ENCODE measurements around the gene CMC1.

CMC1 gene

DNA sequence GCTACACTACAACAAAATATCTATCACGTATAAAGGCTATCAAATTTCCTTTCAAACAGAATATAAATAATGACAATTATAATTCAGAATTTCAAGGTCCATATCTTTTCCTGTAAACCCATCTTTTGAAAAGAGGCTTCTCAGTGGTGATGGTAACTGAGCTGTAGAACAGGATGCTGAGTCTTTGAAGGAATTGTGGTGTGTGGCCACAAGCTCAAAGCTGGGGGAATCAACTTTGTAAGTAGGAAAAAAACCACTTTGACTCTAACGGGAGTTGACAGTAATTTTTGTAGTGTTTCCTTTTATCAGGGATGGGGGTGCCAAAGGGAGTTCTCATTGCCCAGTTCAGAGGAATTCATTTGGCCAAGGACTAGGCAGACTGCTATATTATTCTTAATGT, 93.8 kb downstream of the CMC1 start:
- Histone ChIP-seq H3K27me3 (ENCODE audit: insufficient read depth, low read length) (no peaks in the 10 kb centered on the region), H3K9me2 (ENCODE audit: low read depth, low read length) (no peaks in the 10 kb centered on the region), H3K4me3 (ENCODE audit: low read depth, low read length, poor library complexity, severe bottlenecking) (no peak overlapping the region), H3F3A (ENCODE audit: insufficient read depth, low read length) (no peaks in the 10 kb centered on the region), H3K4me1 (ENCODE audit: insufficient read depth, low read length, severe bottlenecking) (no peaks in the 10 kb centered on the region), H3K27ac (ENCODE audit: low read depth, low read length, poor library complexity, severe bottlenecking) (no peak overlapping the region), H3K9ac (ENCODE audit: low read length) (no peak overlapping the region), H3K36me3 (ENCODE audit: insufficient read depth, low read length) (peaks cover 16% of the 10 kb centered on the region; the same call in 1 of the 2 replicates), H2AFZ (ENCODE audit: low read length) (no peak overlapping the region), H3K9me3 (ENCODE audit: low read length) (no peaks in the 10 kb centered on the region), H3K79me2 (ENCODE audit: insufficient read depth, low read length) (no peaks in the 10 kb centered on the region), H4K20me1 (ENCODE audit: insufficient read depth, low read length) (no peaks in the 10 kb centered on the region), H3K4me2 (ENCODE audit: low read length) (no peak overlapping the region)
- TF ChIP-seq, protein P1, sequence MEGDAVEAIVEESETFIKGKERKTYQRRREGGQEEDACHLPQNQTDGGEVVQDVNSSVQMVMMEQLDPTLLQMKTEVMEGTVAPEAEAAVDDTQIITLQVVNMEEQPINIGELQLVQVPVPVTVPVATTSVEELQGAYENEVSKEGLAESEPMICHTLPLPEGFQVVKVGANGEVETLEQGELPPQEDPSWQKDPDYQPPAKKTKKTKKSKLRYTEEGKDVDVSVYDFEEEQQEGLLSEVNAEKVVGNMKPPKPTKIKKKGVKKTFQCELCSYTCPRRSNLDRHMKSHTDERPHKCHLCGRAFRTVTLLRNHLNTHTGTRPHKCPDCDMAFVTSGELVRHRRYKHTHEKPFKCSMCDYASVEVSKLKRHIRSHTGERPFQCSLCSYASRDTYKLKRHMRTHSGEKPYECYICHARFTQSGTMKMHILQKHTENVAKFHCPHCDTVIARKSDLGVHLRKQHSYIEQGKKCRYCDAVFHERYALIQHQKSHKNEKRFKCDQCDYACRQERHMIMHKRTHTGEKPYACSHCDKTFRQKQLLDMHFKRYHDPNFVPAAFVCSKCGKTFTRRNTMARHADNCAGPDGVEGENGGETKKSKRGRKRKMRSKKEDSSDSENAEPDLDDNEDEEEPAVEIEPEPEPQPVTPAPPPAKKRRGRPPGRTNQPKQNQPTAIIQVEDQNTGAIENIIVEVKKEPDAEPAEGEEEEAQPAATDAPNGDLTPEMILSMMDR (IDR thresholded peaks at IDR 0.05; ENCODE audit: low read length) = no peak
- no peak for TF ChIP-seq EZH2 (IDR thresholded peaks at IDR 0.05; ENCODE audit: borderline replicate concordance, low read length)

GRCh38 chr3:28337230-28337629, 95.8 kb downstream of the CMC1 start:
- Histone ChIP-seq H3K27me3 (ENCODE audit: insufficient read depth, low read length) (no peaks in the 10 kb centered on the region), H3K79me2 (ENCODE audit: insufficient read depth, low read length) (0 out of 2 replicates have a peak, but pooled peaks cover under 1% of the 10 kb centered on the region), H3K4me1 (ENCODE audit: insufficient read depth, low read length, severe bottlenecking) (no peaks in the 10 kb centered on the region), H3K4me2 (ENCODE audit: low read length) (no peak overlapping the region), H3K4me3 (ENCODE audit: low read depth, low read length, poor library complexity, severe bottlenecking) (no peak overlapping the region), H3F3A (ENCODE audit: insufficient read depth, low read length) (no peaks in the 10 kb centered on the region), H3K9me3 (ENCODE audit: low read length) (no peaks in the 10 kb centered on the region), H3K9ac (ENCODE audit: low read length) (no peak overlapping the region), H2AFZ (ENCODE audit: low read length) (no peak overlapping the region), H3K36me3 (ENCODE audit: insufficient read depth, low read length) (peaks cover 18% of the 10 kb centered on the region; the same call in 1 of the 2 replicates), H3K9me2 (ENCODE audit: low read depth, low read length) (no peaks in the 10 kb centered on the region), H4K20me1 (ENCODE audit: insufficient read depth, low read length) (no peaks in the 10 kb centered on the region), H3K27ac (ENCODE audit: low read depth, low read length, poor library complexity, severe bottlenecking) (no peak overlapping the region)
- no peak for TF ChIP-seq EZH2 (IDR thresholded peaks at IDR 0.05; ENCODE audit: borderline replicate concordance, low read length)
- TF ChIP-seq, protein P1 (IDR thresholded peaks at IDR 0.05; ENCODE audit: low read length) = no peak

DNA sequence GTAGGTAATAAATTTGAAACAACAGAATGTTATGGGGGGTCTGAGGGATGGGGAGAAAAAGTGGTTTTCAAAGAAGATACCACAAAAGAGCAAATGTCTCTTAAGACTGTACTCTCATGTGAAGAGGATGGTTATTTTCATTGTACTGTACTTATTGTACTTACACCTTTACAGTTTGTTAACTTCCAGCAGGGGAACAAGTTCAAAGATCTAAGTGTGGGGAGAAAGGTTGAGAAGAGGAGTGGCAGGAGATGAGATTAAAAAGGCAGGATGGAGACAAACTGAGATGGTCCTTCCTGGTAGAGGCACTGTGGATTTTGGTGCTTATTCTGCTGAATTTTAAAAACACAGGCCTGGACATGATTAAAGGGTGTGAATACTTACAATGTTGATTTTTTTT, 101.7 kb downstream of the CMC1 start:
- H3K79me2 ChIP-seq (ENCODE audit: insufficient read depth, low read length) = peaks cover 12% of the 10 kb centered on the region

More for the DNA sequence above, 101.7 kb downstream of the CMC1 start:
- H3K27ac ChIP-seq (ENCODE audit: low read depth, low read length, poor library complexity, severe bottlenecking) = no peak overlapping the region
- H3K9me3 ChIP-seq (ENCODE audit: low read length) = no peaks in the 10 kb centered on the region
- H3K27me3 ChIP-seq (ENCODE audit: insufficient read depth, low read length) = no peaks in the 10 kb centered on the region
- H3K4me1 ChIP-seq (ENCODE audit: insufficient read depth, low read length, severe bottlenecking) = peaks cover 33% of the 10 kb centered on the region
- no peak overlapping the region for H3K4me2 ChIP-seq (ENCODE audit: low read length)
- no peak overlapping the region for H3K9ac ChIP-seq (ENCODE audit: low read length)
- H3K36me3 ChIP-seq (ENCODE audit: insufficient read depth, low read length) = peaks cover 10% of the 10 kb centered on the region; the same call in 1 of the 2 replicates
- no peaks in the 10 kb centered on the region for H4K20me1 ChIP-seq (ENCODE audit: insufficient read depth, low read length)
- no peaks in the 10 kb centered on the region for H3K9me2 ChIP-seq (ENCODE audit: low read depth, low read length)
- H3K4me3 ChIP-seq (ENCODE audit: low read depth, low read length, poor library complexity, severe bottlenecking) = no peak overlapping the region
- TF ChIP-seq EZH2 (IDR thresholded peaks at IDR 0.05; ENCODE audit: borderline replicate concordance, low read length) = no peak
- TF ChIP-seq, protein P1 (IDR thresholded peaks at IDR 0.05; ENCODE audit: low read length) = no peak
- H3F3A ChIP-seq (ENCODE audit: insufficient read depth, low read length) = no peaks in the 10 kb centered on the region
- no peak overlapping the region for H2AFZ ChIP-seq (ENCODE audit: low read length)
